ENCODE data around the gene RPL10A. TPM values are rescaled to one million over a fixed set of nuclear protein-coding genes. Genes with fewer than 3 reads are reported as not detected.

Gene RPL10A
- total and polyA plus RNA-seq, 2 of the 13 experiments (the other 11 are each of a cell fraction or from before 2014, with no cell fraction given) = 1,854 to 2,726 TPM

DNA sequence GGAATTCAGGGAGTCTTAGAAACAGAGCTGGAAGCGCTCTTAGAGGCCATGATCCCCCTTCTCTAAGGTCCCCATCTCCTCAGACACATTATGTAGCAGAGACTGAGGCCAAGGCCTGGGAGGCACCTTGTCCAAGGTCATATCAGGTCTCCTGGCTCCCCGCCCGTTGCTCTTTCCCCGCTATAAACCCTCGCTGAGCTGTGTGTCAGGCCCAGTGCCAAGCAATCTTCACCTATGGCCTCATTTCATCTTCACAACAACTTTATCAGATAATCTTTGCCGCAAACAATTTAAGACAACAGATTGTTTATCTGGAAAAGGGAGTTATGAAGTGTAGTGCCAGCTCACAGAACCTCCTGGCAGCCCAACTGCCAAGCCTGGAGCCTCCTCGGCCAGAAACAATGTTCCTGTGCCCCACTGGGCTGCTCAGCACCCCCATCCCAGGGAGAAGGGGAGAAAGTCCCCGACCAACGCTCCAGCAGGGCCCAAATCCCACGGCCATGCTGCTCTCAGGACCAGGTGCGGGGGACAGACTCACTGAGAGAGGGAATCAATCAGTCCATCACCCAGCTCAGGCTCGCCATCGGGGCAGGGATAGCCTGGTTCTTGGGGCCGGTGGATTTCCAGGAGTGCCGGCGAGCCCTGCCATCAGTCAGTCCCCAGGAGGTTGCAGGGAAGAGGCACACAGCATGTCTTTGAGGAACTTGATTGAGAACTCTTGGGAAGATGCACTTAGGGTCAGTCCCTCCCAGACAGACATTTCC lies 32.9 kb upstream of the RPL10A start (continued):
- TF ChIP-seq CBX2 (IDR thresholded peaks at IDR 0.05; ENCODE audit: low read depth, low read length) (no peak), CBX2 (CRISPR knock-in tag; IDR thresholded peaks at IDR 0.05; ENCODE audit: low read depth) (no peak), ZNF775 (CRISPR knock-in tag; IDR thresholded peaks at IDR 0.05; ENCODE audit: borderline replicate concordance) (no peak), EZH2 (conservative IDR thresholded peaks at IDR 0.05; ENCODE audit: low read depth, low read length) (no peak), JDP2 (CRISPR knock-in tag; IDR thresholded peaks at IDR 0.05; ENCODE audit: borderline replicate concordance) (no peak), ZNF296 (CRISPR knock-in tag; conservative IDR thresholded peaks at IDR 0.05) (no peak), ZNF138 (CRISPR knock-in tag; IDR thresholded peaks at IDR 0.05; ENCODE audit: low read depth) (no peak), JARID2 (CRISPR knock-in tag; IDR thresholded peaks at IDR 0.05; ENCODE audit: insufficient replicate concordance) (no peak), TAF1 (CRISPR knock-in tag; IDR thresholded peaks at IDR 0.05) (no peak), ZNF256 (CRISPR knock-in tag; conservative IDR thresholded peaks at IDR 0.05) (no peak), RXRB (CRISPR knock-in tag; IDR thresholded peaks at IDR 0.05; ENCODE audit: borderline replicate concordance) (peak; percentile 78), U2AF1 (optimal IDR thresholded peaks at IDR 0.05; ENCODE audit: low read depth, low read length) (no peak), ZNF549 (CRISPR knock-in tag; IDR thresholded peaks at IDR 0.05) (no peak), REXO4 (CRISPR knock-in tag; IDR thresholded peaks at IDR 0.05; ENCODE audit: borderline replicate concordance) (no peak), ZNF34 (CRISPR knock-in tag; IDR thresholded peaks at IDR 0.05; ENCODE audit: borderline replicate concordance) (no peak)
- TF ChIP-seq, protein P1, sequence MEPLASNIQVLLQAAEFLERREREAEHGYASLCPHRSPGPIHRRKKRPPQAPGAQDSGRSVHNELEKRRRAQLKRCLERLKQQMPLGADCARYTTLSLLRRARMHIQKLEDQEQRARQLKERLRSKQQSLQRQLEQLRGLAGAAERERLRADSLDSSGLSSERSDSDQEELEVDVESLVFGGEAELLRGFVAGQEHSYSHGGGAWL (CRISPR knock-in tag; IDR thresholded peaks at IDR 0.05) = no peak
- TF ChIP-seq, protein P2, sequence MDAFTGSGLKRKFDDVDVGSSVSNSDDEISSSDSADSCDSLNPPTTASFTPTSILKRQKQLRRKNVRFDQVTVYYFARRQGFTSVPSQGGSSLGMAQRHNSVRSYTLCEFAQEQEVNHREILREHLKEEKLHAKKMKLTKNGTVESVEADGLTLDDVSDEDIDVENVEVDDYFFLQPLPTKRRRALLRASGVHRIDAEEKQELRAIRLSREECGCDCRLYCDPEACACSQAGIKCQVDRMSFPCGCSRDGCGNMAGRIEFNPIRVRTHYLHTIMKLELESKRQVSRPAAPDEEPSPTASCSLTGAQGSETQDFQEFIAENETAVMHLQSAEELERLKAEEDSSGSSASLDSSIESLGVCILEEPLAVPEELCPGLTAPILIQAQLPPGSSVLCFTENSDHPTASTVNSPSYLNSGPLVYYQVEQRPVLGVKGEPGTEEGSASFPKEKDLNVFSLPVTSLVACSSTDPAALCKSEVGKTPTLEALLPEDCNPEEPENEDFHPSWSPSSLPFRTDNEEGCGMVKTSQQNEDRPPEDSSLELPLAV (CRISPR knock-in tag; conservative IDR thresholded peaks at IDR 0.05; ENCODE audit: low read depth) = no peak
- TF ChIP-seq, protein P3, sequence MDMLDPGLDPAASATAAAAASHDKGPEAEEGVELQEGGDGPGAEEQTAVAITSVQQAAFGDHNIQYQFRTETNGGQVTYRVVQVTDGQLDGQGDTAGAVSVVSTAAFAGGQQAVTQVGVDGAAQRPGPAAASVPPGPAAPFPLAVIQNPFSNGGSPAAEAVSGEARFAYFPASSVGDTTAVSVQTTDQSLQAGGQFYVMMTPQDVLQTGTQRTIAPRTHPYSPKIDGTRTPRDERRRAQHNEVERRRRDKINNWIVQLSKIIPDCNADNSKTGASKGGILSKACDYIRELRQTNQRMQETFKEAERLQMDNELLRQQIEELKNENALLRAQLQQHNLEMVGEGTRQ (IDR thresholded peaks at IDR 0.05; ENCODE audit: low read depth, low read length) = no peak
- TF ChIP-seq, protein P3 (CRISPR knock-in tag; IDR thresholded peaks at IDR 0.05; ENCODE audit: borderline replicate concordance) = no peak
- TF ChIP-seq, protein P4, sequence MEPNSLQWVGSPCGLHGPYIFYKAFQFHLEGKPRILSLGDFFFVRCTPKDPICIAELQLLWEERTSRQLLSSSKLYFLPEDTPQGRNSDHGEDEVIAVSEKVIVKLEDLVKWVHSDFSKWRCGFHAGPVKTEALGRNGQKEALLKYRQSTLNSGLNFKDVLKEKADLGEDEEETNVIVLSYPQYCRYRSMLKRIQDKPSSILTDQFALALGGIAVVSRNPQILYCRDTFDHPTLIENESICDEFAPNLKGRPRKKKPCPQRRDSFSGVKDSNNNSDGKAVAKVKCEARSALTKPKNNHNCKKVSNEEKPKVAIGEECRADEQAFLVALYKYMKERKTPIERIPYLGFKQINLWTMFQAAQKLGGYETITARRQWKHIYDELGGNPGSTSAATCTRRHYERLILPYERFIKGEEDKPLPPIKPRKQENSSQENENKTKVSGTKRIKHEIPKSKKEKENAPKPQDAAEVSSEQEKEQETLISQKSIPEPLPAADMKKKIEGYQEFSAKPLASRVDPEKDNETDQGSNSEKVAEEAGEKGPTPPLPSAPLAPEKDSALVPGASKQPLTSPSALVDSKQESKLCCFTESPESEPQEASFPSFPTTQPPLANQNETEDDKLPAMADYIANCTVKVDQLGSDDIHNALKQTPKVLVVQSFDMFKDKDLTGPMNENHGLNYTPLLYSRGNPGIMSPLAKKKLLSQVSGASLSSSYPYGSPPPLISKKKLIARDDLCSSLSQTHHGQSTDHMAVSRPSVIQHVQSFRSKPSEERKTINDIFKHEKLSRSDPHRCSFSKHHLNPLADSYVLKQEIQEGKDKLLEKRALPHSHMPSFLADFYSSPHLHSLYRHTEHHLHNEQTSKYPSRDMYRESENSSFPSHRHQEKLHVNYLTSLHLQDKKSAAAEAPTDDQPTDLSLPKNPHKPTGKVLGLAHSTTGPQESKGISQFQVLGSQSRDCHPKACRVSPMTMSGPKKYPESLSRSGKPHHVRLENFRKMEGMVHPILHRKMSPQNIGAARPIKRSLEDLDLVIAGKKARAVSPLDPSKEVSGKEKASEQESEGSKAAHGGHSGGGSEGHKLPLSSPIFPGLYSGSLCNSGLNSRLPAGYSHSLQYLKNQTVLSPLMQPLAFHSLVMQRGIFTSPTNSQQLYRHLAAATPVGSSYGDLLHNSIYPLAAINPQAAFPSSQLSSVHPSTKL (CRISPR knock-in tag; IDR thresholded peaks at IDR 0.05) = peak; percentile 50; the same call in 1 of the 2 replicates
- TF ChIP-seq, protein P5, sequence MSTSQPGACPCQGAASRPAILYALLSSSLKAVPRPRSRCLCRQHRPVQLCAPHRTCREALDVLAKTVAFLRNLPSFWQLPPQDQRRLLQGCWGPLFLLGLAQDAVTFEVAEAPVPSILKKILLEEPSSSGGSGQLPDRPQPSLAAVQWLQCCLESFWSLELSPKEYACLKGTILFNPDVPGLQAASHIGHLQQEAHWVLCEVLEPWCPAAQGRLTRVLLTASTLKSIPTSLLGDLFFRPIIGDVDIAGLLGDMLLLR (CRISPR knock-in tag; IDR thresholded peaks at IDR 0.05) = no peak
